OCI-LY3 (cell line): ENCODE measurements around the gene ELAVL2.

Source experiments
- H2AFZ ChIP-seq: fragments of 200-600, 300-600 bp; shearing (Covaris generic); 2 replicates; pipeline ENCODE4 v1.6.0; 2014; ENCODE audit warnings: antibody characterized with exemption, low read depth, low read length
- H3K27ac ChIP-seq: fragments of 200-600, 300-600 bp; sonication (generic); 2 replicates; pipeline ENCODE4 v1.5.1; 2014; ENCODE audit warnings: mild to moderate bottlenecking, low read length, moderate library complexity, mixed read lengths
- H3K27me3 ChIP-seq: fragments of 200-600, 300-600 bp; sonication (generic); 2 replicates; pipeline ENCODE4 v1.6.1; 2014; ENCODE audit warnings: low read depth, low read length, mixed read lengths
- H3K36me3 ChIP-seq: fragments of 200-600, 300-600 bp; sonication (generic); replicated peaks from 2 replicates; pipeline ENCODE3; 2014; ENCODE audit warnings: low read depth, low read length, mixed read lengths
- H3K4me1 ChIP-seq: fragments of 300-600, 200-600 bp; sonication (generic); 2 replicates; pipeline ENCODE4 v1.6.1; 2014; ENCODE audit warnings: low read length, mixed read lengths
- H3K4me2 ChIP-seq: fragments of 200-600, 300-600 bp; sonication (generic); 2 replicates; pipeline ENCODE4 v1.6.1; 2014; ENCODE audit warnings: low read length, mixed read lengths
- H3K4me3 ChIP-seq: fragments of 300-600, 200-600 bp; sonication (generic); 2 replicates; pipeline ENCODE4 v1.5.1; 2014; ENCODE audit warnings: antibody characterized with exemption, mild to moderate bottlenecking, low read length, moderate library complexity
- H3K79me2 ChIP-seq: fragments of 300-600, 200-600 bp; shearing (Covaris generic); 2 replicates; pipeline ENCODE4 v1.6.1; 2014; ENCODE audit warnings: mild to moderate bottlenecking, low read length, mixed read lengths
- H3K9ac ChIP-seq: fragments of 300-600, 200-600 bp; shearing (Covaris generic); 2 replicates; pipeline ENCODE4 v1.6.0; 2014; ENCODE audit warnings: mild to moderate bottlenecking, low read length, moderate library complexity
- H3K9me3 ChIP-seq: fragments of 200-600, 300-600 bp; shearing (Covaris generic); 2 replicates; pipeline ENCODE4 v1.6.1; 2014; ENCODE audit warnings: low read length, mixed read lengths; ENCODE audit not compliant: insufficient read depth
- H4K20me1 ChIP-seq: fragments of 200-600, 300-600 bp; sonication (generic); 2 replicates; pipeline ENCODE4 v1.6.1; 2016; ENCODE audit warnings: low read length, mixed read lengths; ENCODE audit not compliant: insufficient read depth
- EZH2phosphoT487 ChIP-seq: fragments of 200-600 bp; shearing (Covaris generic); IDR thresholded peaks from 2 replicates; pipeline ENCODE4 v1.6.1; 2018; ENCODE audit warnings: antibody characterized with exemption, mixed run types, low read depth
- TF ChIP-seq, protein P1 (sequence below): fragments of 200-600, 300-600 bp; sonication (generic); IDR thresholded peaks from 2 replicates; pipeline ENCODE4 v1.5.1; 2014; ENCODE audit warnings: antibody characterized with exemption, low read length, low read depth

Gene ELAVL2

DNA sequence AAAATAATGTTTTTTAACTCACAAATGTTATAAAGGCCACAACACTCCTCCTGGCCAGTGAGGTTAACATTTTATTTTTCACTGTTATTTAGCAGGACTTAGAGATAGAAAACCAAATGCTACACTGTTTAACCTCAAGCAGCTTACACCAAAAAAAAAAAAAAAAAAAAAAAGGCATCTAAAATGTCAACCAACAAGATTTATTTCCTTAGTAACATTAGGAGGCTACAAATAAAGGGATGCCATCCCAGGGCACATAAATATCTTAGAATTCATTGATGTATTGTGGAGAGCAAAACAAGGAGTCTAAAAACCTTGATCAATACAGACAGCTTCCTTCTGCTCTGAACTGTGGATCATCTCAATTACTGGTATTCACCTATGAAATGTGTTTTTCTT, 53.7 kb downstream of the ELAVL2 start:
- Histone ChIP-seq H3K27me3 (no peaks in the 10 kb centered on the region), H3K79me2 (no peaks in the 10 kb centered on the region), H3K27ac (no peak overlapping the region), H2AFZ (no peak overlapping the region), H3K36me3 (no peaks in the 10 kb centered on the region), H3K4me2 (no peak overlapping the region), H3K4me3 (no peak overlapping the region), H4K20me1 (no peaks in the 10 kb centered on the region), H3K9me3 (no peaks in the 10 kb centered on the region), H3K9ac (no peak overlapping the region), H3K4me1 (no peaks in the 10 kb centered on the region)
- TF ChIP-seq, protein P1, sequence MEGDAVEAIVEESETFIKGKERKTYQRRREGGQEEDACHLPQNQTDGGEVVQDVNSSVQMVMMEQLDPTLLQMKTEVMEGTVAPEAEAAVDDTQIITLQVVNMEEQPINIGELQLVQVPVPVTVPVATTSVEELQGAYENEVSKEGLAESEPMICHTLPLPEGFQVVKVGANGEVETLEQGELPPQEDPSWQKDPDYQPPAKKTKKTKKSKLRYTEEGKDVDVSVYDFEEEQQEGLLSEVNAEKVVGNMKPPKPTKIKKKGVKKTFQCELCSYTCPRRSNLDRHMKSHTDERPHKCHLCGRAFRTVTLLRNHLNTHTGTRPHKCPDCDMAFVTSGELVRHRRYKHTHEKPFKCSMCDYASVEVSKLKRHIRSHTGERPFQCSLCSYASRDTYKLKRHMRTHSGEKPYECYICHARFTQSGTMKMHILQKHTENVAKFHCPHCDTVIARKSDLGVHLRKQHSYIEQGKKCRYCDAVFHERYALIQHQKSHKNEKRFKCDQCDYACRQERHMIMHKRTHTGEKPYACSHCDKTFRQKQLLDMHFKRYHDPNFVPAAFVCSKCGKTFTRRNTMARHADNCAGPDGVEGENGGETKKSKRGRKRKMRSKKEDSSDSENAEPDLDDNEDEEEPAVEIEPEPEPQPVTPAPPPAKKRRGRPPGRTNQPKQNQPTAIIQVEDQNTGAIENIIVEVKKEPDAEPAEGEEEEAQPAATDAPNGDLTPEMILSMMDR = no peak
- TF ChIP-seq EZH2phosphoT487 = no peak

DNA sequence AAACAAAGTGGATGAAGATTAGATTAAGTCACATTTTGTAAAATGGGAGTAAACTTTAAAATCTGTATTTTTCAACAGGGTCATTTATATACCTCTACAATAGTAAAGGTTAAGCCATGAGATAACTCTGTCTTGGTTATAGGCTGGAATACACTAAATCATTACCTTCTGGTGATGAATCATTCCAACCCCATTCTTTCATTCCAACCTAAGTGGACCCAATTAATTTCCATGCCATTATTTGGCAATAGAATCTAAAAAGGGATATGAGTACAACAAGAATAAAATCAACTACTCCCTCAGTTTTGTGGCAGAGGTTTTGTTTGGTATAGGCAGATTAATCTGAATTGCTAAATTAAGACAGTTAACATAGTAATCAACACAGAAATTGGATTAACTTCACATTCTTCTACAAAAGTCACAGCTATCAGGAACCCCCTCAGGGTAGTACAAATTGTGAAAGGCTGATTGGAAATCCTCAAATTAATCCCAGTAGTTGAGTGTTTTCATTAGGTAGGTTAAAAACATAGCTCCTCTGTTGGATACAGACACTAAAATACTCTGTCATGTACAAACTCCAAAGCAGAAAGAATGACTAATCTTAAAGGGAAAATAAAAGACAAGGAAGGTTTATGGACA, 54.2 kb downstream of the ELAVL2 start:
- H3K27ac ChIP-seq = no peak overlapping the region
- H3K36me3 ChIP-seq = no peaks in the 10 kb centered on the region
- H2AFZ ChIP-seq = no peak overlapping the region
- no peak overlapping the region for H3K4me3 ChIP-seq
- H4K20me1 ChIP-seq = no peaks in the 10 kb centered on the region
- no peak for TF ChIP-seq EZH2phosphoT487
- TF ChIP-seq, protein P1 = no peak
- H3K9ac ChIP-seq = no peak overlapping the region
- no peaks in the 10 kb centered on the region for H3K4me1 ChIP-seq
- H3K4me2 ChIP-seq = no peak overlapping the region
- H3K27me3 ChIP-seq = no peaks in the 10 kb centered on the region
- no peaks in the 10 kb centered on the region for H3K79me2 ChIP-seq
- no peaks in the 10 kb centered on the region for H3K9me3 ChIP-seq

DNA sequence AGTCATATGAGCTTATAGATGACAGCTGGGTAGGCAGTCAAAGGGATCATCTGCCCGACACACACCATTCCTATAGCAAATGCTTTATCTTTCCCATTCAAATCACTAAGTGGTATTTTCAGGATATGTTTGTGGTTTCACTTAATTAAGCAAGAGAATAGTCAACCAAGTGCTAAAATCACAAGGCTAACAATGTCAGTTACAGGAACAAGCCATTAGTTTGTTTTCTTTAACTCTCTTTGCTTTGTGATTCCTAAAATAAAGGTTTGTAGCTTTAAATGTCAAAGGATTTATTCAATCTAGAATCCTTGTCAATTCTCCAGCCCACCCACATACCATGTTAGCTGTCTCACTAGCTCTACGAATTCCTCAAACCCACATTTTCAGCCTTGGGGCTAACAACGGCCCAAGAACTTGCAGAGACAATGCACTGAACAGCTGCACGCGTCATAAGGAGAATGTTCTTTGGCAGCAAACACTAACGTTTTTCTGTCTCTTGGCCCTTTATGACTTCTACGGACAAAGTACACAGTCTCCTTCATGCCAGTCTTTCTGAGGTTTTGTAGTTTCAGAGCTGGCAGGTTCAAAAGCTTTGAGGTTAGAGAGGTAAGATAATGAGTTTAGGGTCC, 56.6 kb downstream of the ELAVL2 start:
- Histone ChIP-seq H3K79me2 (no peaks in the 10 kb centered on the region), H4K20me1 (no peaks in the 10 kb centered on the region), H3K9ac (no peak overlapping the region), H3K4me1 (no peaks in the 10 kb centered on the region), H2AFZ (no peak overlapping the region), H3K4me3 (no peak overlapping the region), H3K9me3 (no peaks in the 10 kb centered on the region), H3K27ac (no peak overlapping the region), H3K4me2 (no peak overlapping the region), H3K36me3 (no peaks in the 10 kb centered on the region), H3K27me3 (no peaks in the 10 kb centered on the region)
- TF ChIP-seq EZH2phosphoT487 = no peak
- TF ChIP-seq, protein P1 = no peak

DNA sequence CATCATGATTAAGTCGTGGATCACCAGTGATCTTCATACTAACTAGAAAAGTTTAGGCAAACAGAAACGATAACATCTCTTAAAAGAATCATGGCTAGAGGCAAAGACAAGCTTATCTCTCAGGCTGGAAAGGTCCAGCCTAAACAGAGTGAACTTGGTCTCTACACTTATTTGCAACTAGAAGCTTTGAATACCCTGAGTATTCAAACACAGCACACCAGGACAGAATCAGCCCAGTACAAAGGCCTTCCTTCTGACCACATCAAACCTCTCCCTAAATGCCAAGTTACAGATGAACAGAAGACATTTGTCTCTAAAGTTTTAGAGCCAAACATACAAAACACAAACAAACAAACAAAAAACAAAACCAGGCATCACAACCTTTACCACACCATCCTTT, 57.2 kb downstream of the ELAVL2 start:
- no peaks in the 10 kb centered on the region for H3K9me3 ChIP-seq
- H3K36me3 ChIP-seq = no peaks in the 10 kb centered on the region
- H3K9ac ChIP-seq = no peak overlapping the region
- no peak overlapping the region for H3K4me2 ChIP-seq
- no peak overlapping the region for H3K27ac ChIP-seq
- no peak overlapping the region for H2AFZ ChIP-seq
- TF ChIP-seq, protein P1 = no peak
- no peak for TF ChIP-seq EZH2phosphoT487
- no peak overlapping the region for H3K4me3 ChIP-seq
- H4K20me1 ChIP-seq = no peaks in the 10 kb centered on the region
- H3K79me2 ChIP-seq = no peaks in the 10 kb centered on the region
- H3K27me3 ChIP-seq = no peaks in the 10 kb centered on the region
- no peaks in the 10 kb centered on the region for H3K4me1 ChIP-seq
